Measurements from ENCODE around the gene PLEKHA8.

The PLEKHA8 gene

GRCh38 chr7:30169579-30169978, 141.4 kb downstream of the PLEKHA8 start:
- DNase-seq (ENCODE audit: low spot score) = no peak

- DNase-seq (ENCODE audit: low spot score) = no peak
These were observed 142.4 kb downstream of the PLEKHA8 start for GRCh38 chr7:30170476-30171205.

- peak; percentile 30 for DNase-seq (ENCODE audit: low spot score)
These were observed 143.7 kb downstream of the PLEKHA8 start for GRCh38 chr7:30171766-30172447.

- DNase-seq (ENCODE audit: low spot score) = no peak
These were observed 144.2 kb downstream of the PLEKHA8 start for GRCh38 chr7:30172451-30172850.

- DNase-seq (ENCODE audit: low spot score) = no peak
These were observed 145.1 kb downstream of the PLEKHA8 start for GRCh38 chr7:30173058-30173897.

- no peak for DNase-seq (ENCODE audit: low spot score)
These were observed 147.0 kb downstream of the PLEKHA8 start for GRCh38 chr7:30175180-30175579.

GRCh38 chr7:30175636-30176147, 147.5 kb downstream of the PLEKHA8 start:
- DNase-seq (ENCODE audit: low spot score) = no peak

GRCh38 chr7:30176463-30177109, 148.4 kb downstream of the PLEKHA8 start:
- no peak for DNase-seq (ENCODE audit: low spot score)

GRCh38 chr7:30177186-30177585, 149.0 kb downstream of the PLEKHA8 start:
- no peak for DNase-seq (ENCODE audit: low spot score)

GRCh38 chr7:30177965-30178364, 149.8 kb downstream of the PLEKHA8 start:
- DNase-seq (ENCODE audit: low spot score) = no peak

- DNase-seq (ENCODE audit: low spot score) = no peak
These were observed 150.7 kb downstream of the PLEKHA8 start for GRCh38 chr7:30178748-30179436.

Data from SW480 (cell line).